ENCODE results near the gene NFAM1.

The NFAM1 gene

DNA sequence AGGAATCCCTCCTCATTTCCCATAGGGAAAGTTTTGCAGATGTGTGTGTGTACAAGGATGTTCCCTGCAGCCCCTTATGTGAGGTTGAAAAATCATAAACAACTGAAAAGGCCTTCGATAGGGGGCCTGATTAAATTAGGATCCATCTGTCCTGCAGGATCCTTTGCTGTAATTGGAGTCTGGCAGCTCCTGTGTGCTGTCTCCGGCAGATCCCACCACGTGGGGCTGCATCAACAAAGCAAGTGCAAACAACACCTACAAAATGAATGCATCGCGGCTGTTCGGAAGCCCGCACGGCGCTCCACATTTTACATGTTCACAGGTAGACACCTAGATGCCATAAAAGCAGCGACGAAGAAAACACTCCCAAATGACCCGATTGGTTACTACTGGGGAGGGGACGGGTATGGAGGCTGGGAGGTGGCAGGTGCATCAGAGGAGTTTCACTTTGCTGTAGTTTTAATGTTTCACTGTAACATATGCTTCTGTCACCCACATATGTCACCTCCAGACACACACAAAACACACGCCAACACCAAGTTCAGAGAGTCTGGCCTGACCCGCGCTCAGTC lies 52.2 kb downstream of the NFAM1 start:
- DNase-seq = no peak

DNA sequence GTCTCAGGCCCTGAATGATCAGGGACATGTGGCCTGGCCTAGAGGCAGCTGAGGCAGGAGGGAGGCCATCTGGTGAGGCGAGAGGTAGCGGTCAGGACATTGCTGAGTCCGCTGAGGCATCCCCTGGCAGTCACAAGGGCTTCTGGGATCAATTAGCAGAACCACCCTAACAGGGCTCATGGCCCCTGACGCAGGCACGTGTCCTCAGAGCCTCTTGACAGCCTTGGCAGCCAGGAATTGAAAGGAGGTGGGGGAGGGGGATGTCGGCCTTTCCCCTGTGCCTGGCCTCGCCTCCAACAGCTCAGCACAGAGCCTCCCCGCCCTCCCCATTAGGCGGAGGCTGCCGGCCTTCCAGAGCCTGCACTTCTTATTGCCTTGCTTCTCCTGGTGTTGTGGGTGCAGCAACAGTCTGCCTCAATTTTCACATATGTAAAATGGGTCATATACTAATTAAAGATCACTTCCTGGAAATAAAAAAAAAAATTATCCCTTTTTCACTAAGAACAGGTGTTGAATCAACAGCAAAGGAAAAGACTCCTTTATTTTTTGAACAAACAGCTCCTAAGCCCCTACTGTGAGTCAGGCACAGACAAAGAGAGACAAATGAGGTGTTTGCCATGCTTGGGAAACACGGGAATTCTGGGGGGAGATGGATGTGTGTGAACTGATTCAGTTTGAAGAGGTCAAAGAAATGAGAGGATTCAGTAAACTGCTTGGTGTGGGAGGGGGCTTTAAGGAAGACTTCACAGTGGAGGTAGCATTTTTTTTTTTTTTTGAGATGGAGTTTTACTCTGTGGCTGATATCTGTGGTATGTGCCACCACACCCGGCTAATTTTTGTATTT lies 55.3 kb downstream of the NFAM1 start:
- peak; percentile 43 for DNase-seq

DNA sequence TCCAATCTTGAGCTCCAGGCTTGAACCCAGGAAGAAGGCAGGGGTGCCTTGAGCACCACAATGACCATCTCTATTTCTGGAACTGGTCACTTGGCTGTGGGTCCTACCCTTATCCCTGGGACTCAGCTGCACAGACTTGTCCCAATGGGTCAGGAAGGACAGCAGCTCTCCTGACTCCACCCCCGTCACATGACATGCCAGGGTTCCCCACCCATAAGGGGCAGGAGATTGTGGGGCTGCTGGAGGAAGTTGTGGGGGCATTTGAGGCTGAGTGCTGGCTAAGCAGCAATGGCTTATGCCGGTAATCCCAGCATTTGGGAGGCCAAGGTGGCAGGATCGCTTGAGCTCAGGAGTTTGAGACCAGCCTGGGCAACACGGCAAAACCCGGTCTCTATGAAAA lies 56.2 kb downstream of the NFAM1 start:
- no peak for DNase-seq

DNA sequence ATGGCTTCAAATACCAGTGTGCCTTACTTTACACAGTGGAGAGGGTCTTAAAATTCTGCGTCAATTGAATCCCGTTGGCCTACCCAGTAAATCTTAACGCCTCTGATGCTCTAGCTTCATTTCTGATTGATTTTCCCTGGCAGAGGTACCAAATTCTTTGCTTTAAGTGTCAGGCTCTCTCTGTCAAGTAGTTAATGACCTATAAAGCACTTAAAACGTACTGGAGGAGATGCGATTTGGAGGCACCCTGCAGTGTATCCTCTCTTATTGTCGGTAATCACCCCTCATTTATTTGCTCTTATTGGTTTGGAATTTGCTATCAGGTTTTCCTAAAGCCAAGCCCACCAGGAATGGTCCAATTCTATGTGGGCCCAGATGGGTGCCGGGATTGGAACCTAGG lies 59.2 kb downstream of the NFAM1 start:
- DNase-seq = no peak

DNA sequence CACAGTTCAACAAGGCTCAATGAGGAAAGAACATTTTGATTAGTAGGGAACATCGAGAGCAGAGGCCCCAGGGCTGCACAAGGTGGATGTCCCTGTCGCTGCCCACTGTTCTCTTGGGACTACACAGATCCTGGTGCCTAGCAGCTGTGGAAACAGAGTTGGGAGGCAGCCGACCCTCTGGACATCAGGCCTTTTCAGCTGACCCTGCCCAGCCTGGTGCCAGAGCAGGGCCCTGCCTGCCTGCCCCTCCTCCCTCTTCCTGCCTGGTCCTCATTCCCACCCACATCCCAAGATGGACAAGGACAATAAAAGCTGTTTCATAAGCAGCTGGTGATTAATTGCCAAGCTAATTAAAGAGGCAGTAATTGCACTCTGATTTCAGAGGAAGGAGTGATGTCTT lies 60.7 kb downstream of the NFAM1 start:
- no peak for DNase-seq

DNA sequence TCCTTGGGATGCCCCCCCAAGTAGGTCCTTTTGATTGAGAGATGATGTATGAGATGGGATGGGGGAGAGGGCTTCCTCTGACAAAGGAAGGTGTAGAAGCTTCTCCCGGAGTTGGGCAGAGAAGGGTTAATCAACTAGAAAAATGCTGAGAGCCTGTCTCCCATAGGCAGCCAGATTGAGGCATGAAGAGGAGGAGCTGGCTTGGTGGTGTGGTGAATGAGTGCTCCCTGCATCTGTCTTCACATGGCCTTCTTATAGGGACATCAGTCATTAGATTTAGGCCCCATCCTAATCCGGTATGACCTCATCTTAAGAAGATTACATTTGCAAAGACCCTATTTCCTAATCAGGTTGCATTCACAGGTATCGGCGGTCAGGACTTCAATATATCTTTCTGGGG lies 61.1 kb downstream of the NFAM1 start:
- DNase-seq = no peak

DNA sequence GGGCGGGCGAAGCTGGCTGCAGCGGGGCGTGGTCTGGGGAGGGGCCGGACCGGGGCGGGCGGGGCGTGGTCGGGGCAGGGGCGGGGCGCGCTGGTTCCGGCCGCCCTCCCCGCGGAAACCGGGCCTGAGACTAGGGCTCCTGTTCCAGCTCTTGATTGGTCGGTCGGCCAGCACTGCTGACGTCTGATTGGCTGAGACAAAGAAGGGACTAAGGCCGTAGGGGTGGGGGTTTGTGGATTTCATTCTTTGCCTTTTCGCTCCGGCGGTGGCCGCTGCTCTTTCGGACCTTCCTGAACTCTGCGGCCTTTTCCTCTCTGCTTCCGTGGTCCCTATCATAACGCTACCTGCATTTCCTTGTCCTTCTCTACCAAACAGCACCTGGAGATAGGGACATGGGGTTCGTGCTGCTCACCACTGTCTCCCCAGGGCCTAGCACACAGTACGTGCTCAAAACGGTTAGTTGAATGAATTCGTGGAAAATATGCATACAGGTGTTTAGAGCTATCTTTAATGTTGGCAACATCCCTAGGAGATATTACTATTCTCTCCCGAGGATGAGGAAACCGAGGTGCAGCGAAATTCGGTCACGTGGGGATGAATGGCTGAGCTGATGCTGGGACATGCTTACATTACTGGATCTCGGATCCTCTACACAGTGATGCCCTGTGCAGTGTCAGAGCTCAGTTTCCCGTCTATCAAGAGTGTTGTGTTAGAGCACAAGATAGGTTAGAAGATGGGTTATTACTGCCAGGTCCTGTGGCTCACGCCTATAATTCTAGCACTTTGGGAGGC lies 62.8 kb downstream of the NFAM1 start:
- peak; percentile 90 for DNase-seq

DNA sequence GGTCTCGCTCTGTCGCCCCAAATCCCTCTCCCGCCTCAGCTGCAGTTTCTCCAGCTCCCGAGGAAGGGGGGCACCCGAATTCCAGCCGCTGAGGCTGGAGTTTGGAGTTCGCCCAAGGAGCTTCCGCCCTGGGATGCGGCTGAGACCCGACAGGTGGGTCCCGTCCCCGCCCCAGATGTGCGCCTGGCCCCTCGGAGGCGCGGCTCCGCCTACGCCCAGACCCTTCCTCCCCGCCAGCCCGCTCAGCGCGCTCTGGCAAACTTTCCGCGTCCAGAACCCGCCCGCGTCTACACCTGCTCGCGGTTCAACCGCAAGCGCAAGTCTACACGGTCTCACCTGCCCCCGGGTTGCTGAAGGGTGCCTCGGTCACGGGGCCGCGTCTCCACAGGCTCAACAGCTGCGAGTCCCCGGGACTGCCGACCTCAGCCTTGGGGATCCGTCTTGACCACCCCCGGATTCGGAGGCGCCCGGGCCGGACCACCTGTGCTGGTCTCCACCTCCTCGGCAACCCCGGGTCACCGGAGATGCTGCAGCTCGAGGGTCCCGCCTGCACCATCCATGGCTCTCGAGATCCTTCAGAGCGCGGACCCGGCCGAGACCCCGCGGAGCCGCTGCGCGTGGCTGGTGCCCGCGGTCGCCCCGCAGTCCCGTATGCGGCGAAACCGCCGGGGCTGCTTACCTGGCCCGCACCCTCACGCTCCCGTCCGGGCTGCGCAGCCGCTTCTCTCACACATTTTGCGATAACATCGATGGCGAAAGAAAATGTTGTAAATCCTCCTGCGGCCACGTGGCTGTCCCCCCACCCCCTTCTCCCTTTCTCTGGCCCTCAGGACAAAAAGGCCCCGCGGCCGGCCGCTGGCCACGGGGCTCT lies 63.6 kb downstream of the NFAM1 start:
- peak; percentile 40 for DNase-seq

DNA sequence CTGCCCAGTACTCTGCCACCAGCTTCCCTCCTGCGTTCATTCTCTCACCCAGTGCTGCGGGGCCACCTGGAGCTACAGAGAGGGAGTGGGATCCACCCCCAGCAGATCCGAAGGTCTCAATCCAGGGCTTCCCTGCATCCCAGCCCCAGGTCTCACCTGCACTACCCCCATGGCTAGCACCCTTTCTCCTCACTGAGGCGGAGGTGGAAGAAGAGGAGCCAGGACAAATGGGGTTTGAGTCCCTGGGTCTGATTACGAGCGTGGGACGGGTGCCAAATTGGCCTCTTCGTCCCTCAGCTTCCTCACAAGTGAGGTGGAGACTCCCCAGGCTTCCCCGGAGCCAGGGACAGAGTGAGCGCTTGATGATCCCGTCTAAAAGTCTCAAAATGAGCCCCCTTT lies 64.2 kb downstream of the NFAM1 start:
- DNase-seq = peak; percentile 23

DNA sequence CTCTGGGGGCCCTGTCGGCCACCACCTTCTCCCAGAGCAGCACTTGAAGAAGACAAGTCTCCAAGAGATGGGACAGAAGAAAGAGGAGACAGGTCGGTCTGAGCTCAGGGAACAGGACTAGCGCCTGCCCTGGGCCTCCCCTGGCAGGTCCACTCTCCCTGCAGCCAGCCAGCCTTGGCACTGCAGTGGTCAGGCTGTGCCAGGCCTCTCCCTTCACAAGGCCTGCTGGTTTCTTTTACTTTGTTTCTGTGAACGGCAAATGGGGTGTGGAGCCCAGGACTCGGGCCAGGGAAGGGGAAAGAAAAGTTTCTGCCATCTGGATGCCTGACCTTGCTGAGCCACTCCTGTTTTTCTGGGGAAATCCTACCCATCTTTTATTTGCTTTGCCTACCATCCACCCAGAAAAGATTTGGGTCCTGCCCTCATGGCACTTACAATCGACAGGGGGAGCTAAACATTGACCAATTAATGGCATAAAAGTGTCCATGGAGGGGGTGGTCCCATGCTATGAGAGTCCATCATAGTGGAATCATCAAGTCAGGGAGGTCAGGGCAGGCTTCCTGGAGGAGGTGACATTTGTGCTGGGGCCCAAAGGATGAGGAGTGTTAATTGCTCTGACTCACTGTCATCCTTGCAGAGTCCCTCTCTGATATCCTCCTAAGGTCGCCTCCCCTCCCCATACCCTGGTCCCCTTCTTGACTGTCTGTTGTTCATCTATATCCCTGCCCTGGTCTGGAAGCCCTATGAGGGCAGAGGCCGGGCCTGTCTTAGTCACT lies 65.2 kb downstream of the NFAM1 start:
- DNase-seq = no peak

DNA sequence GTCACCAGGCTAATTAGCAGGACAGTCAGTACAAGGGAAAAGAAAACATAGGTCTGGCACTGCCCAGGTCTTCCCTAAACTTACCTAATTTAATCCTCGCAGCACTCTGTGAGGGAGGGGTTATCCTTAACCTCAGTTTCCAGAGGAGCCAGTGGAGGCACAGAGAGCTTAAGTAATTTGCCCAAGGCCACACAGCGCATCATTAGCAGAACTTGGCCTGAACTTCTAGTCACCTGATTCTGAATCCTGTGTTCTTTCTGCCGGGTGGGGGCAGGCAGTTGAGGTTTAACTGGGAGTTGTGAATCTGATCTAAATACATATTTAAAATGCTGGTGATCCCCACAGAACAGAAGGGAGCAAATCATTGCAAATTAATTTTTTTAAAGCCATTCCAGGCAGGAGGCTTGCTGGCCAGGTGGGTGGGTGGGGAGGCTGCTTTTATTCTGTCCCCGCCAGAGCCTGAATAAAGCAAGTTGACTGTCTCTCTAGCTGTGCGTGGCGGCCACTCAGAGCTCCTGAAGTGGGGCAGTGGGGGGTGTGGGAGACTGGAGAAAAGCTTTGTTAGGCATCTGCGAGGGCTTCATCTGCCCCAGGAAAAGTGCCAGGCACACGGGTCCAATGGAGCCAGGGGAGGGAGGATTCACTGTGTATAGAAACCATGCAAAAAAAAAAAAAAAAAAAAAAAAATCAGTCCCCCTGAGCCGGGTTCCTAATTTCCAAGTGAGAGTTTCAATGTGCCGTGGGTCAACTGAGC lies 66.1 kb downstream of the NFAM1 start:
- no peak for DNase-seq

DNA sequence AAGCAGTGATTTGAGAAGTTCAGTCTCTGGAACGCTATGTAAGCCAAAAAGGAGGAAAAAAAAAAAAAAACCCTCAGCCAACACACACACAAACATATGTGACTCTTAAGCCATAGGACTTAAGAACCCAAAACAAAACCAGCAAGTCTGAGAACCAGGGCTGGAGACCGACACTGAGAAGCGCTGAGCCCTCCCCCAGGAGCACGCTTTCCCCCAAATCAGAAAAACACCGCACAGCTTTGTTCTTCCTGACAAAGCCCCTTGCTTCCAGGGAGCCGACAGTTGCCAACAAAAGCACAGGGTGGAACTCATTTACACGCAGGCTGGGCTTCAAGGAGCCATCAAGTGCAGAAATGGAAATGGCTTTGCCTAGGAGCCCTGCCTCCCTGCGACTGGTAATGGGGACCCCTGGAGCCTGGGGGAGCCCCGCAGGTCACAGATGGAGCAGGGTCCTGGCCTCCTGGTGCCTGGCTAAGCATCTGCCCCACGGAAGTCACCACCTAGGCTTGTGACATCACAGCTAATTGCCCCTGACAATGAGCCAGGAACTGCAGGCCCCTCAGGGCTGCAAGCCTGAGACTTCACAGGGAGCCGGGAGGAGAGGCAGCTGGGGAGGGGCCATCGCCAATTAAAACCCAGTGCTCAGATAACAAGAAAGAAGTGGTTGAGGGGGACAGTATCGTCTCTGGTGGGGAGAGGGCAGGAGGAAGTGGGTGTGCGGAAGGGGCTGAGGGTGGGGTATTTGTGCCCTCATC lies 66.9 kb downstream of the NFAM1 start:
- peak; percentile 79 for DNase-seq

DNA sequence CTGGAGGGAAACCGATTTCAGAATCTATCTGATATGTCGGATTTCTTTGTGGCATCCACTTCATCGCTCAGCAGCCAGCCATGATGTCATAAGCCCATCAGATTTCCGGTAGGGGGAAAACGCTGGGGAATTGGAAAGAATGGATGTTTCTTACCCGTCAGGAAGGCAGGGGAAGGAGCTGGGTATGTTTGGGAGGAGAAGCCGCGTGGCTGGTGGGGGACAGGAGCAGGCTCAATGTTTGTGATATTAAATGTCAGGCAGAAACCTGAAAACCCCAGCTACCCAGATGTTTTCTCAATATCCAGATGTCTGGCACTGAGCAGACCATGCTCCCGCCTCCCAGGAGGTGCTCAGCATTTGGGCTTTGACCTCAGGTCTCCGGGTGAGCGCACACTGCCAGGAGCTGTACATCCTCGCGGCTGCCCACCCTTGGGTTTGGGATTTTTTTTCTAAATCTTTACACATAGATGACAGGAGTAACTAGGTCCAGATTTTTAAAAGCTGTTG lies 67.5 kb downstream of the NFAM1 start:
- no peak for DNase-seq

DNA sequence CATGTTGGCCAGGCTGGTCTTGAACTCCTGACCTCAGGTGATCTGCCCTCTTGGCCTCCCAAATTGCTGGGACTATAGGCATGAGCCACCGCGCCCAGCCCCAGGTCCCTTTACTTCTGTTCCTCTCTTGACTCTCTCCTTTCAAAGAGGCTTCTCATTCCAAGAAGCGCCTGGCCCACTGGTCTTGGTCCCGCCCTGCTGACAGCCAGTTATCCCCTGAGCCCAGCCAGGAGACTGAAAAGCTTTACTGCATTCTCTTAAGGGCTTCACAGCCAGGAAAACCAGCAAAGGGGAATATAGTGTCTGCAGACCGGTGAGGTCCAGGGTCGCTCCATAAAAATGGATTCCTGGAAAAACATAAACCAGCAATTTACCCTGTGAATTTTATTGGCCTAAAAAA lies 68.3 kb downstream of the NFAM1 start:
- DNase-seq = no peak

DNA sequence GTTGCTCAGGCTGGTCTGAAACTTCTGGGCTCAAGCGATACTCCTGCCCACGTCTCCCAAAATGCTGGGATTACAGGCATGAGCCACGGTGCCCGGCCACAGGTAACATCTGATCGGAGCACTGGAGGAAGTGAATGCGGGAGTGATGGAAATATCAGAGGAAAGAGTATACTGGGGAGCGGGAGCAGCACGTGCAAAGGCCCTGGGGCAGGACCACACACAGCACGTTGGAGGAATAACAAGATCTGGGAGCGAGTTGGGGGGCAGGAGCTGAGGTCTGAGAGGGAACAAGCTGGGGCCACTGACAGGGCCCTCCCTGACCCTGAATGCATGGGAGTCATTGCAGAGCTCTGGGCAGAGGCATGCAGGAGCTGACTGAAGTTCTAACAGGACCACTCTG lies 70.7 kb downstream of the NFAM1 start:
- DNase-seq = no peak

DNA sequence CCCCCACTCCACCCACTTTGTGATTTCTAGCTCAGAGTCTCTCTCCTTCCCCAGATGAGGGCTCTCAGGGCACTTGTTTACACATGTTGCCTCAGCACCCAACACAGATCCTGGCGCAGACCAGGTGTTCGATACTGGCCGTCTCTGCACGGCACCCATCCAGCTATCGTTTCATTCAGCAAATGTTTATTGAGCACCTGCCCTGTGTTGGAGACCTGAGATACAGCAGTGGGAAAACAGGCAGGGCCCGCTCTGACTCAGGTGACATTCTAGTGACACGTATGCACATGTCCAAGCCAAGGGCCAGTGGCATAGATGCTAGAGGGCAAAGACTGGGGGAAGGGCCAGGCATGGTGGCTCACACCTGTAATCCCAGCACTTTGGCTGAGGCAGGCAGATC lies 71.9 kb downstream of the NFAM1 start:
- peak; percentile 68 for DNase-seq

DNA sequence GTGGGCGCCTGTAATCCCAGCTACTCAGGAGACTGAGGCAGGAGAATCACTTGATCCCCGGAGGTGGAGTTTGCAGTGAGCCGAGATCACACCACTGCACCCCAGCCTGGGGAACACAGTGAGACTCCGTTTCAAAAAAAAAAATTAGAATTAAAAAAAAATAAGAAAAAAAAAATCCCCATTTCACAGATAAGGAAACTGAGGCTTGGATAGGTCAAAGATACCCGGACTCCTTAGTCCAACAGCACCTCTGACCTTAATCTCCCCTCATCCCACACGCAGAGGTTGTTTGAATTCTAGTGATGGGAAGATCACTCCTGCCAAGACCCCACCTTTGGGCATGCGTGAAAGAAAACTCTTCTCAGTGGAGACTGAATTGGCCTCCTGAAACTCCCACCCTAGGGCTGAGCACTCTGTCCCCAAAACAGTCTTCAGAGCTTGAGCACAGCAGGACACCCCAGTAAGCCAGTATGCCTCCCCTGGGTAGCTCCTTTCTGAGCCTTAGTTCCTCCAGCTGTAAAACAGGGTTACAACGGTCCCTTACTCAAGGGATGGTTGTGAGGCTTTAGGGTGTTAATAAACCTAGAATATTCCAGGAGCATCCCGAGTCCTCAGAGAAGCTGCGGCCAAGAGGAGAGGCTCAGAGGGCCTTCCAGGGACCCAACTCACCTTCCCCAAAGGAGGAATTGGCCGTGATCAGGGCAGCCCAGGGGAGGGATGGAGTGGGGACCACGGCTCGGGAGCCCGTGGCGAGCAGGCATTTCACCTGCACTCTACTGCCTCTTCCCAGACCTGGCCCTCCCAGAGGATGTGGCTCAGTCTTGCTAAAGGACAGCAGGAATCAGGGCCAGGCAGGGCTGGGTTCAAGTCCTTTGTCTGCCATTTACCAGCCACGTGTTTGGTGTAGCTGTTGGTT lies 73.3 kb downstream of the NFAM1 start:
- no peak for DNase-seq

DNA sequence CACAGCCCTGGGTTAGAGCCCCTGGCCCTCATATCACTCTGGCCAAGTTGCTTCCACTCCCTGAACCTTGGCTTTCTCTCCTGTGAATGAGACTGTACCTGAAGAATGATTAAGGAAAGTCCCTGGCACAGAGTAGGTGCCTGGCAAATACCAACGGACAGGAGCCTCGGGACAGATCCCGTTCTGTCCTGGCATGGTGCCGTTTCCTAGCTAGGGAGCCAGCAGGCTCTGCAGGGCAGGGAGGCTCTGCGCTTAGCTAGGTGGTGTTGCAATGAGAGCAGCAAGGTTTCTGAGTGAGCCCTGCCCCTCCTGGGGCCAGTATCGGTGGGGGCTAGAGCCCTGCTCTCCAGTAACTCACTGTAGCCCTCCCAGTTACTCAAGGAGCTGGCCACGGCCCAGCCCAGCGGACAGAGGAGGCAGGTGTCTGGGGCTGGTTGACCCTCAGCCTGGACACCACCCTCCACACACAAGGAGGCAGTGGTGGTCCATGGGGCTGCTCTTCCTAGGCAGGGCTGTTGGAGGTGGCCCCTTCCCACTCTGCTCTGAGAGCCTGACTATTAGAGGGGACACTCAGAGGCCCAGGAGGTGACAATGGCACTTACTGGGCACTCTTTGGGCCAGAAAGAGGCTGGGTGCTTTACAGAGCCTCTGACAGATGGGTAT lies 74.4 kb downstream of the NFAM1 start:
- no peak for DNase-seq

DNA sequence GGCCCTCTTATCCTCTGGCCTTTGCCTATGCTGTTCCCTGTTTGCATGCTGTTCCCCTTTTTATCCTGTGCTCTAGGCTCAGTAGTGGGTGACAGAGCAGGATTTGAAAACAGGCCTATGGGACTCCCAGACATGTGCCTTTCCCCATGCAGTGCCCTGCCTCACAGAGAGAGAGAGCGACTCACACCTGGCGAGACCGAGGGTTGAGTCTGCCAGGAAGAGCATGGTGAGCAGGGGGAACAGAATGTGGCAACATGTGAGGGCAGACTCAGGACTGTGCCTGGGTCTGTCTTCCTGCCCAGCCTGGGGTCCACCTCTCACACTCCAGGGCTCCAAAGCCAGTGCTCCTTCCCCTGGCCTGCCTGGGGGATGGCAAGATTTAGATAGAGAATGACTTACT lies 75.0 kb downstream of the NFAM1 start:
- DNase-seq = no peak
